GM12878 (cell line): ENCODE data around the gene PLEKHM1. TPM values are rescaled to one million over a fixed set of nuclear protein-coding genes. Genes with fewer than 3 reads are reported as not detected.
A peak's percentile ranks its signal among the peaks of the same experiment; 100 is the strongest.

ENCODE experiments used
- ATAC-seq: fragments of 200-7000 bp; cut with Tn5 transposase; 3 replicates; pipeline ENCODE4 v1.9.1; 2020; ENCODE audit warnings: mild to moderate bottlenecking, moderate library complexity
- BruUV-seq: library from RNA; stranded (reverse); fragments of 400-500 nt; replicated peaks from 2 replicates; lab custom pipeline; 2021; lab: Mats Ljungman, UMichigan
- CTCF ChIA-PET: fragments of 300-600 bp; sonication (Branson Sonifier 250); formaldehyde crosslinking; extraction: SDS; loops from one replicate; lab custom pipeline; 2021; ENCODE audit warnings: inconsistent platforms; lab: Yijun Ruan, JAX
- POLR2A ChIA-PET: fragments of 350-600 bp; formaldehyde crosslinking; extraction: SDS; loops from one replicate; lab custom pipeline; 2021; ENCODE audit warnings: inconsistent platforms; lab: Charles Lee
- RAD21 ChIA-PET: fragments of 300-600 bp; sonication (Branson Sonifier 250); formaldehyde crosslinking; loops from one replicate; lab custom pipeline; 2023; ENCODE audit warnings: antibody characterized with exemption; ENCODE audit not compliant: unreplicated experiment; lab: Charles Lee
- SMC1A ChIA-PET: fragments of 300-600 bp; sonication (Branson Sonifier 250); formaldehyde crosslinking; loops from one replicate; lab custom pipeline; 2023; ENCODE audit not compliant: unreplicated experiment, uncharacterized antibody; lab: Charles Lee
- DNase-seq: peaks from one replicate; pipeline ENCODE4 v3.0.0-alpha.2; 2011; ENCODE audit warnings: low read depth, low spot score
- FAIRE-seq: peaks from 3 replicates; lab custom pipeline; 2011; peaks lifted over from hg19 to GRCh38; lab: Jason Lieb, UNC
- H2AFZ ChIP-seq: 2 replicates; pipeline ENCODE4 v1.6.0; 2011; ENCODE audit warnings: low read depth, low read length, control low read depth; ENCODE audit not compliant: control insufficient read depth
- H3K27ac ChIP-seq: 2 replicates; pipeline ENCODE4 v1.5.1; 2011; ENCODE audit warnings: control low read depth; ENCODE audit not compliant: control insufficient read depth, insufficient read depth
- H3K27me3 ChIP-seq, 2 experiments: replicated peaks in 1 of 2; 2 replicates each; pipeline versions ENCODE4 v1.6.0 to v1.6.1; 2011; ENCODE audit warnings: low read length in 1 of 2; ENCODE audit not compliant: control insufficient read depth in 2 of 2, insufficient read depth in 2 of 2
- H3K36me3 ChIP-seq, 2 experiments: 2 replicates each; pipeline ENCODE4 v1.5.1; 2011; ENCODE audit warnings: low read length in 1 of 2; ENCODE audit not compliant: control insufficient read depth in 2 of 2, insufficient read depth in 2 of 2
- H3K4me1 ChIP-seq: 2 replicates; pipeline ENCODE4 v1.6.1; 2011; ENCODE audit warnings: mild to moderate bottlenecking, low read length, moderate library complexity, mixed read lengths; ENCODE audit not compliant: control insufficient read depth, insufficient read depth
- H3K4me2 ChIP-seq: 2 replicates; pipeline ENCODE4 v1.6.0; 2011; ENCODE audit warnings: control low read depth; ENCODE audit not compliant: control insufficient read depth, insufficient read depth
- H3K4me3 ChIP-seq: fragments of 200-600 bp; sonication (generic); 2 replicates; pipeline ENCODE4 v1.5.1; 2016
- H3K79me2 ChIP-seq: 2 replicates; pipeline ENCODE4 v1.6.0; 2011; ENCODE audit warnings: low read length; ENCODE audit not compliant: control insufficient read depth, insufficient read depth
- H3K9ac ChIP-seq: 2 replicates; pipeline ENCODE4 v1.8.0; 2011; ENCODE audit warnings: low read length, control low read depth, mixed read lengths; ENCODE audit not compliant: control insufficient read depth, insufficient read depth
- H3K9me3 ChIP-seq: replicated peaks from 3 replicates; pipeline ENCODE4 v1.5.1; 2011; ENCODE audit warnings: mild to moderate bottlenecking, low read length; ENCODE audit not compliant: control insufficient read depth, insufficient read depth
- H4K20me1 ChIP-seq: 2 replicates; pipeline ENCODE4 v1.6.0; 2011; ENCODE audit not compliant: control insufficient read depth, insufficient read depth
- CUX1 ChIP-seq: IDR thresholded peaks from 2 replicates; pipeline ENCODE4 v1.6.1; 2012; ENCODE audit warnings: improper control_type of control experiment, low read depth, low read length; ENCODE audit not compliant: insufficient replicate concordance
- NR2C1 ChIP-seq: fragments of 450-650 bp; IDR thresholded peaks from 2 replicates; pipeline ENCODE4 v1.6.1; 2017; ENCODE audit warnings: antibody characterized with exemption, mild to moderate bottlenecking, moderate library complexity
- PAX5 ChIP-seq: IDR thresholded peaks from 2 replicates; pipeline ENCODE4 v1.6.1; 2011; ENCODE audit warnings: low read depth, low read length, borderline replicate concordance
- PRDM15 ChIP-seq: fragments of 450-650 bp; formaldehyde crosslinking; IDR thresholded peaks from 2 replicates; pipeline ENCODE4 v1.4.0; 2020; ENCODE audit warnings: mild to moderate bottlenecking, moderate library complexity
- SREBF1 ChIP-seq: IDR thresholded peaks from 2 replicates; pipeline ENCODE4 v1.6.1; 2012; ENCODE audit warnings: mild to moderate bottlenecking, low read length
- ZBTB40 ChIP-seq: fragments of 450-650 bp; IDR thresholded peaks from 2 replicates; pipeline ENCODE4 v1.6.1; 2016; ENCODE audit warnings: mild to moderate bottlenecking, moderate library complexity, borderline replicate concordance
- ZNF622 ChIP-seq: fragments of 450-650 bp; IDR thresholded peaks from 2 replicates; pipeline ENCODE4 v1.6.1; 2017; ENCODE audit warnings: mild to moderate bottlenecking, inconsistent platforms
- WGBS: methylation state at CpG from one replicate; pipeline ENCODE4 v1.1.6; 2016; ENCODE audit warnings: low lambda C conversion rate; ENCODE audit not compliant: insufficient replicate concordance, insufficient coverage; ENCODE audit errors: missing lambda C conversion rate; 5-methylcytosine and 5-hydroxymethylcytosine counted together
- in situ Hi-C: fragments of 300-500 bp; cut with MboI; formaldehyde crosslinking; loops from 9 replicates; pipeline ENCODE4 v1.14.3; 2018; ENCODE audit warnings: mixed read lengths
- intact Hi-C: fragments of 100-400 bp; cut with micrococcal nuclease; formaldehyde crosslinking; loops from one replicate; pipeline ENCODE4 v1.14.2; 2022; ENCODE audit not compliant: unreplicated experiment
- polyA plus RNA-seq, 11 experiments: library from polyadenylated mRNA; depleted of rRNA in 4 of 11; unstranded in 6 of 11; stranded (reverse) in 5 of 11; fragments of >200 nt; fragmentation: Nextera tagmentation in 4 of 11; fragmentation: Illumina TruSeq in 1 of 11; extraction: Ambion mirVana in 4 of 11; extraction: Trizol in 1 of 11; gene quantifications; 1 replicate in 1 of 11; 2 replicates in 10 of 11; pipeline versions ENCODE4 v1.2.1 to v1.2.3, GENCODE V29; 2011 to 2016; ENCODE audit warnings: inconsistent platforms in 2 of 11, missing spikeins in 2 of 11, low read depth in 1 of 11
- total RNA-seq, 4 experiments: library from RNA; depleted of rRNA in 3 of 4; stranded (reverse); fragments of >200 nt in 3 of 4; fragmentation: Illumina TruSeq in 1 of 4; extraction: Trizol in 1 of 4; gene quantifications; 2 replicates each; pipeline versions ENCODE4 v1.2.1 to v1.2.3, GENCODE V29; 2013 to 2021

Gene PLEKHM1
- total and polyA plus RNA-seq, 10 of the 15 experiments (the other 5 are each of a cell fraction or from before 2014, with no cell fraction given), result 0.21 to 27.8 (median 9.4) TPM

- 91% methylated on average over 28 of the region's 68 CpGs for WGBS
- no peaks in the 10 kb centered on the region for H3K27me3 ChIP-seq
- DNase-seq, result no peak
- peak overlapping the region; percentile 58 for H3K27ac ChIP-seq
- SMC1A ChIA-PET, result no interaction called here
- no peaks in the 10 kb centered on the region for H3K9me3 ChIP-seq
- RAD21 ChIA-PET, result interaction anchor here (1.1 to 1.7 kb wide), 3 partner anchors 22 to 113 kb away, joined by 3 to 6 read pairs (median 3); partner anchors contain the start of gene MAP3K14
- CTCF ChIA-PET, result no interaction called here
- peak overlapping the region; percentile 39; the same call in 1 of the 2 replicates for H3K9ac ChIP-seq
- H3K4me1 ChIP-seq, result peaks cover 26% of the 10 kb centered on the region
- H3K4me2 ChIP-seq, result peak overlapping the region; percentile 96
- peak overlapping the region; percentile 86 for H3K4me3 ChIP-seq
- H3K79me2 ChIP-seq, result peaks cover 3% of the 10 kb centered on the region; the same call in 1 of the 2 replicates
- intact Hi-C loops, result loop anchor here (10.0 kb wide), 1 partner anchor 65 kb away; the partner anchor contains the start of gene PLEKHM1
- POLR2A ChIA-PET, result interaction anchor here (0.6 to 1.0 kb wide), 3 partner anchors 15 to 113 kb away, joined by 3 to 5 read pairs (median 3); partner anchors contain the start of gene MAP3K14
- FAIRE-seq, result no peak
- H3K36me3 ChIP-seq, result no peaks in the 10 kb centered on the region
- no peak overlapping the region for H2AFZ ChIP-seq
- BruUV-seq, result no TSS peak
- no peak for TF ChIP-seq PAX5
- no peak for TF ChIP-seq SREBF1
- no peak for TF ChIP-seq ZBTB40
- no peak for TF ChIP-seq PRDM15 (CRISPR knock-in tag)
- no peak for TF ChIP-seq ZNF622
- TF ChIP-seq CUX1, result no peak
- no peak for TF ChIP-seq NR2C1
- in situ Hi-C loops, result no loop called here
- H4K20me1 ChIP-seq, result no peaks in the 10 kb centered on the region
- no peak for ATAC-seq
These were observed 60.3 kb downstream of the PLEKHM1 start for GRCh38 chr17:45430006-45430737.
